Right lobe of liver (tissue), 6 donors: ENCODE results near the gene DSCAML1. TPM values are rescaled to one million over a fixed set of nuclear protein-coding genes. Genes with fewer than 3 reads are reported as not detected.

ENCODE experiments used
- ATAC-seq, 4 donors: fragments of 200-7000 bp; cut with Tn5 transposase; one replicate each; pipeline ENCODE4 v1.9.1; 2020; ENCODE audit warnings: mild to moderate bottlenecking in 4 of 4, moderate library complexity in 4 of 4
- DNase-seq, 3 donors: peaks; one replicate each; pipeline ENCODE4 v3.0.0-alpha.2; 2020
- H3K27ac ChIP-seq, 3 donors: fragments of 200-600 bp; one replicate each; pipeline ENCODE4 v1.8.0; 2022
- H3K27me3 ChIP-seq, 2 donors: fragments of 200-600 bp; one replicate each; pipeline ENCODE4 v1.8.0; 2022
- H3K36me3 ChIP-seq, 4 donors: fragments of 200-600 bp; sonication (generic) in 1 of 4; one replicate each; pipeline versions ENCODE4 v1.5.1 to v1.8.0; 2017 to 2022; ENCODE audit warnings: control low read depth in 1 of 4
- H3K4me1 ChIP-seq, 4 donors: fragments of 200-600 bp; sonication (generic) in 1 of 4; one replicate each; pipeline versions ENCODE4 v1.5.1 to v1.8.0; 2017 to 2022; ENCODE audit warnings: control low read depth in 1 of 4
- H3K4me3 ChIP-seq, 3 donors: fragments of 200-600 bp; one replicate each; pipeline ENCODE4 v1.8.0; 2022
- H3K9me3 ChIP-seq, 4 donors: fragments of 200-600 bp; sonication (generic) in 1 of 4; one replicate each; pipeline versions ENCODE4 v1.5.1 to v1.8.0; 2017 to 2022; ENCODE audit warnings: control low read depth in 1 of 4
- POLR2A ChIP-seq: fragments of 450-650 bp; IDR thresholded peaks from one replicate; pipeline ENCODE4 v1.6.1; 2017; ENCODE audit warnings: antibody characterized with exemption, mild to moderate bottlenecking
- WGBS: methylation state at CpG from one replicate; pipeline ENCODE4 v1.1.6; 2018; ENCODE audit warnings: low coverage, low lambda C conversion rate; ENCODE audit not compliant: insufficient coverage; ENCODE audit errors: missing lambda C conversion rate; 5-methylcytosine and 5-hydroxymethylcytosine counted together
- intact Hi-C, 2 donors: fragments of 100-400 bp; cut with DNase I; formaldehyde crosslinking; loops; one replicate each; pipeline versions ENCODE4 v1.11.2 to v1.14.1; 2022
- total RNA-seq, 6 experiments: library from RNA; depleted of rRNA in 2 of 6; stranded (reverse); fragments of >200 nt in 2 of 6; fragmentation: NEBNext Ultra II Directional in 3 of 6; extraction: Animal tissue kit (Norgen Biotek cat#: 25700) in 3 of 6; gene quantifications; one replicate each; pipeline versions ENCODE4 v1.1.0 to v1.2.4, GENCODE V29; 2016 to 2023
- TF ChIP-seq, protein P1 (sequence below), 4 donors: fragments of 200-600 bp in 3 of 4; fragments of 450-650 bp in 1 of 4; IDR thresholded peaks; one replicate each; pipeline versions ENCODE4 v1.5.1 to v1.8.0; 2016 to 2022; ENCODE audit warnings: antibody characterized with exemption in 4 of 4, mild to moderate bottlenecking in 2 of 4
- donor health status: DM: no; HTN: yes; CAD: no.
- donor health status: DM: no; HTN: no; CAD: no.
- donor health status: DM: no; HTN: no; CAD: no.
- donor health status: DM: no; HTN: yes; CAD: no.
- donor health status: DM: no; HTN: yes; CAD: no.

DSCAML1 gene
- total RNA-seq, 6 experiments from 2014 or later: 0.06 to 0.92 (median 0.22) TPM; not detected in 1

DNA sequence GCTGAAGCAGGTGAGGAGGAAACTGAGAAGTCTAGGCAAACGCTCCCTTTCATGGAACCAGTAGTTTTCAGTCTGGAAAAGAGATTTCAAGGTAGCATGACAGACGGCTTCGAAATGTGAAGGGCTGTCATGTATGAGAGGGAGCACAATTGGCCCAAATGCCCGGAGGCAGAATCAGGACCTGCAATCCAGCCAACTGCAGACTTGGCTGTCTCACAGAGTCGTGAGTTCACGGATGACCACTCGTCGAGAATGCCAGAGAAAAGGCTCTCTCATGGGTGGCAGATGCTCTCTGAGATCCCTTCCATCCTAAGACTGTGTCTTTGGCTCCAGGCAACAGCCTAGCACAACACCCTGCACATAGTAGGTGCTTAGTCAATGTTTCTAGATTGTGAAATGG lies 134.8 kb downstream of the DSCAML1 start:
- DNase-seq: no peak
- WGBS: 67% methylated on average over 2 of the region's 8 CpGs
- intact Hi-C loops: no loop called here
- ATAC-seq: no peak
- no peak overlapping the region for H3K4me3 ChIP-seq
- no peaks in the 10 kb centered on the region for H3K4me1 ChIP-seq
- no peaks in the 10 kb centered on the region for H3K27me3 ChIP-seq
- TF ChIP-seq, protein P1, sequence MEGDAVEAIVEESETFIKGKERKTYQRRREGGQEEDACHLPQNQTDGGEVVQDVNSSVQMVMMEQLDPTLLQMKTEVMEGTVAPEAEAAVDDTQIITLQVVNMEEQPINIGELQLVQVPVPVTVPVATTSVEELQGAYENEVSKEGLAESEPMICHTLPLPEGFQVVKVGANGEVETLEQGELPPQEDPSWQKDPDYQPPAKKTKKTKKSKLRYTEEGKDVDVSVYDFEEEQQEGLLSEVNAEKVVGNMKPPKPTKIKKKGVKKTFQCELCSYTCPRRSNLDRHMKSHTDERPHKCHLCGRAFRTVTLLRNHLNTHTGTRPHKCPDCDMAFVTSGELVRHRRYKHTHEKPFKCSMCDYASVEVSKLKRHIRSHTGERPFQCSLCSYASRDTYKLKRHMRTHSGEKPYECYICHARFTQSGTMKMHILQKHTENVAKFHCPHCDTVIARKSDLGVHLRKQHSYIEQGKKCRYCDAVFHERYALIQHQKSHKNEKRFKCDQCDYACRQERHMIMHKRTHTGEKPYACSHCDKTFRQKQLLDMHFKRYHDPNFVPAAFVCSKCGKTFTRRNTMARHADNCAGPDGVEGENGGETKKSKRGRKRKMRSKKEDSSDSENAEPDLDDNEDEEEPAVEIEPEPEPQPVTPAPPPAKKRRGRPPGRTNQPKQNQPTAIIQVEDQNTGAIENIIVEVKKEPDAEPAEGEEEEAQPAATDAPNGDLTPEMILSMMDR (IDR thresholded peaks at IDR 0.05): no peak
- no peak for TF ChIP-seq POLR2A
- no peaks in the 10 kb centered on the region for H3K9me3 ChIP-seq
- H3K27ac ChIP-seq: no peak overlapping the region
- H3K36me3 ChIP-seq: no peaks in the 10 kb centered on the region

DNA sequence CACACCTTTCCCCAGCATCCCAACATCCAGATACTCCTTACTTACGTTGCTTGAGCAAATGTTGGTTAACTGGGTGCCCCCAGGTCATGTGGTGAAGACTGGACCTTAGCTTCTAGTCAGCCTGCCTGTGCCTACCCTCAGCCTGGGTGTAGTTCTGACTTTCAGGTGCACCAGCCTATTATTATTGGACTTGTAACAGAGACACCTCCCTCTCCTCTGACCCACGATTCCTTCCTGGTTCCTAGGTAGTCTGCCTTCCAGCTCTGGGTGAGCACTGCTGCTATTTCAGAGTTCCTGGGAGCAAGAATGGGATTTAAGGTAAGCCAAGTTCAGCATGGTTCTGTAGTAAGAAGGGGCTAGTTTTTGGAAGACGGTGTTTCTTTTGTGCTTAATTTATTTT lies 138.2 kb downstream of the DSCAML1 start:
- no peaks in the 10 kb centered on the region for H3K9me3 ChIP-seq
- intact Hi-C loops: no loop called here
- no peaks in the 10 kb centered on the region for H3K36me3 ChIP-seq
- H3K27ac ChIP-seq: no peak overlapping the region
- H3K4me3 ChIP-seq: no peak overlapping the region
- 54% methylated on average over 3 of the region's 3 CpGs for WGBS
- TF ChIP-seq, protein P1 (IDR thresholded peaks at IDR 0.05): no peak
- no peak for TF ChIP-seq POLR2A
- no peak for ATAC-seq
- H3K27me3 ChIP-seq: no peaks in the 10 kb centered on the region
- no peaks in the 10 kb centered on the region for H3K4me1 ChIP-seq
- no peak for DNase-seq

DNA sequence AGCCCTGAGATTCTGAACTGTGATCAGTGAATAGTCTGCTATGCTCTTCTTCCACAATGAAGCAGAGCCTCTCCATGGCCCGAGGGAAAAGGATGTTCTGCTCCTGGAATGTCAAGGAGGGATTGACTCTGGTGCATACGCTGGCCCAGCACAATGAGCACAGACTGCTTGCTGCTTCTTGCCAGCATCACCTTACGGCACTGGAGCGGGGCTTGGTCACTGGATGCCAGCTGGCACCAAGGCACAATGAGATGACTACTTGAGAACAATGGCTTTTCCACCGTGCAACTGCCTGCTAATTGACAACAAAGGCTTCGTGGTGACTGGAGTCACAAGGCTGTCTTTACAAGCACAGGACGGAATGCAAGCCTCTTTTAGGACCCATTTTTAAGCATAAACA lies 139.2 kb downstream of the DSCAML1 start:
- no peaks in the 10 kb centered on the region for H3K9me3 ChIP-seq
- no peak for TF ChIP-seq POLR2A
- TF ChIP-seq, protein P1 (IDR thresholded peaks at IDR 0.05): no peak
- H3K27me3 ChIP-seq: no peaks in the 10 kb centered on the region
- no peak for DNase-seq
- WGBS: 80% methylated on average over 2 of the region's 7 CpGs
- H3K36me3 ChIP-seq: no peaks in the 10 kb centered on the region
- no peak for ATAC-seq
- no peak overlapping the region for H3K27ac ChIP-seq
- intact Hi-C loops: no loop called here
- no peaks in the 10 kb centered on the region for H3K4me1 ChIP-seq
- no peak overlapping the region for H3K4me3 ChIP-seq

DNA sequence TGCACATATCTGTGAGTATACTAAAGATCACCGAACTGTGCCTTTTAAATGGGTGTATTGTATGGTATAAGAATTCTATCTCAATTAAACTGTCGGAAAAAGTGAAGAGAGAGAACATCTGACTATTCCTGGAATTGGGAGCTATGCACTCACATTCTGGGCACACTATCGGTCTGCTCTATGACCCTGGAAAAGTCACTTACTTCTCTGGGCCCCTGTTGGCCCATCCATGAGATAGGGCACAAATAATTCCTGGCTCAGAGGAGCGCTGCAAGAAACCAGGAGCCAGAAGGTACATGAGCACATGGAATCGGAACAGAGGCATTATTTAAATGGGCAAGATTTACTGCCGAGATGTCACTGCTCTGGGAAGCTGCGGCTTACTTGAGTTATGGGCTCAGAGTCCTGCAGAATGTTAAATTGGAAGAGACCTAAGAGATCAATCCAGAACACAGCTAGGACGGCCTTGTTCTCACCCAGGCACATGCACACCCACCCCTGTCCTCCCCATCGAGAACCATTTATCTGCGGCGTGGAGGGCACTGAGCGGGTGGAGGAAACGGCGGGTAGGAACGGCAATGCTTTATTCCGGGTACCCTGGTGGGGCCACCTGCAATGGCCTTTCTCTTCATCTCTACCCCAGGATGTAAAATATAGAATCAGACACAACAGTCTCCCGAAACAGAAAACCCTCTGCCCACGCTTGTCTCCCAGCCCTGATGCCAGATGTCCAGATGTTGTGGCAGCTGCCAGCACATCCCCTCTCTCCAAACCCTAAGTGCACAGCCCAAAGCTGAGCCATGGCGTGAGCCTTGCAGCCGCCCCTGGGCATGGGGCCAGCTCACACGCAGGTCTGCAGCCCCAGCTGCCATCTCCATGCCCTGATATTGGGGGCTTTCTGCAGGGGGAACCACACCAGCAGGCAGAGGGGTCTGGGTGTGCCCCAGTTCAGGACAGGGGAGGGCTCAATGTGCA lies 142.4 kb downstream of the DSCAML1 start:
- no peak overlapping the region for H3K4me3 ChIP-seq
- DNase-seq (no peak), ATAC-seq (no peak)
- no peaks in the 10 kb centered on the region for H3K9me3 ChIP-seq
- no peaks in the 10 kb centered on the region for H3K4me1 ChIP-seq
- H3K27me3 ChIP-seq: no peaks in the 10 kb centered on the region
- H3K27ac ChIP-seq: no peak overlapping the region
- WGBS: 76% methylated on average over 10 of the region's 21 CpGs
- H3K36me3 ChIP-seq: no peaks in the 10 kb centered on the region
- TF ChIP-seq, protein P1 (IDR thresholded peaks at IDR 0.05): no peak
- no peak for TF ChIP-seq POLR2A
- intact Hi-C loops: no loop called here
